GM19463 (cell line): ENCODE measurements around the gene MCAM.

Experiments used
- ATAC-seq: cut with Tn5 transposase; IDR thresholded peaks from one replicate; pipeline ENCODE4 v1.9.1; 2021; ENCODE audit warnings: mild to moderate bottlenecking, moderate library complexity; ENCODE audit not compliant: unreplicated experiment

The MCAM gene

GRCh38 chr11:119332111-119332765 lies 15.3 kb upstream of the MCAM start:
- ATAC-seq: no peak

GRCh38 chr11:119330237-119330636 lies 13.3 kb upstream of the MCAM start:
- no peak for ATAC-seq

GRCh38 chr11:119329320-119329719 lies 12.4 kb upstream of the MCAM start:
- ATAC-seq: no peak

- ATAC-seq: no peak
Measured at GRCh38 chr11:119324189-119324588, 7.3 kb upstream of the MCAM start.

- no peak for ATAC-seq
Measured at GRCh38 chr11:119323532-119324033, 6.7 kb upstream of the MCAM start.

GRCh38 chr11:119322921-119323531 lies 6.1 kb upstream of the MCAM start:
- ATAC-seq: no peak

GRCh38 chr11:119322360-119322739 lies 5.4 kb upstream of the MCAM start:
- no peak for ATAC-seq

- peak; percentile 46 for ATAC-seq
Measured at GRCh38 chr11:119320776-119321524, 4.0 kb upstream of the MCAM start.

GRCh38 chr11:119320240-119320775 lies 3.4 kb upstream of the MCAM start:
- no peak for ATAC-seq

GRCh38 chr11:119319700-119320239 lies 2.8 kb upstream of the MCAM start:
- no peak for ATAC-seq

- no peak for ATAC-seq
Measured at GRCh38 chr11:119319136-119319699, 2.3 kb upstream of the MCAM start.

GRCh38 chr11:119318240-119319135 lies 1.6 kb upstream of the MCAM start:
- ATAC-seq: no peak

GRCh38 chr11:119317592-119318239 lies 786 bp upstream of the MCAM start:
- ATAC-seq: no peak

- no peak for ATAC-seq
Measured at GRCh38 chr11:119316016-119316728, 758 bp downstream of the MCAM start.

GRCh38 chr11:119315131-119316015 lies 1.6 kb downstream of the MCAM start:
- ATAC-seq: no peak

GRCh38 chr11:119314726-119315125 lies 2.2 kb downstream of the MCAM start:
- ATAC-seq: no peak

- ATAC-seq: no peak
Measured at GRCh38 chr11:119310682-119311052, 6.3 kb downstream of the MCAM start.
